ENCODE results near the gene TMPRSS13.
"Not testable (repeated sequence)": the region's sequence is repeated elsewhere in the genome, so short reads cannot be mapped to it uniquely, and the experiment has no call there.

Gene TMPRSS13

DNA sequence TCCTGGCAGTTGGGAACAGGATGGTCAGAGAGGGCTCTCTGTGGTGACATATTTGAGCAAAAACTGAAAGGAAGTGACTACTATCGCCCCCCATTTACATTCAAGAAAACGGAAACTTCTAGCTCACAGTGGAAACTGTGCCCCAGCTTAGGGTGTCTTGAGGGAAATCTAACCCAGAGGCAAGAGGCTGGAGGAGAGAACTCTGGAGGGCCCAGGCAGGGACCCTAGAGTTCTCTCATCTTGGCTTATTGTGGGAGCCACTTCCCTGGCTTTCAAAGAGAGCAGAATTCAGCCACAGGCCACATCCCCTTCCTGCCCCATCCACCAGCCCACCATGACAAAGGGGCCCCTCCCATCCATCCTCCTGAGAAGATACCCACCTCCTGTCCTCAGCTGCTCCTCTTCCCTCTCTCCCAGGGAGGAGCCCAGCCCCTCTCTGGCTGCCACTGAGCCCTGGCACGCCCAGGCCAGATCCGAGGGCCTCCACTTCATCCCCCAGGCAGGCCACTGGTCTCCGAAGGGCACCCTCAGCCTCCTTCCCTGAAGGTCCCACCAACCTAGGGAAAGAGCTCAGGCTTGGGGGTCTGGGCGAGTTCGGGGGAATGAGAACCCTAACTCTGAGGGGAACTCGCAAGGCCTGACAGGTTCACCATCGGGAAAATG is 1.6 kb upstream of the TMPRSS13 start:
- no peak for DNase-seq (ENCODE audit: low read depth)

- no peak for DNase-seq (ENCODE audit: low read depth)
Observed at GRCh38 chr11:117929916-117930570, 841 bp upstream of the TMPRSS13 start.

DNA sequence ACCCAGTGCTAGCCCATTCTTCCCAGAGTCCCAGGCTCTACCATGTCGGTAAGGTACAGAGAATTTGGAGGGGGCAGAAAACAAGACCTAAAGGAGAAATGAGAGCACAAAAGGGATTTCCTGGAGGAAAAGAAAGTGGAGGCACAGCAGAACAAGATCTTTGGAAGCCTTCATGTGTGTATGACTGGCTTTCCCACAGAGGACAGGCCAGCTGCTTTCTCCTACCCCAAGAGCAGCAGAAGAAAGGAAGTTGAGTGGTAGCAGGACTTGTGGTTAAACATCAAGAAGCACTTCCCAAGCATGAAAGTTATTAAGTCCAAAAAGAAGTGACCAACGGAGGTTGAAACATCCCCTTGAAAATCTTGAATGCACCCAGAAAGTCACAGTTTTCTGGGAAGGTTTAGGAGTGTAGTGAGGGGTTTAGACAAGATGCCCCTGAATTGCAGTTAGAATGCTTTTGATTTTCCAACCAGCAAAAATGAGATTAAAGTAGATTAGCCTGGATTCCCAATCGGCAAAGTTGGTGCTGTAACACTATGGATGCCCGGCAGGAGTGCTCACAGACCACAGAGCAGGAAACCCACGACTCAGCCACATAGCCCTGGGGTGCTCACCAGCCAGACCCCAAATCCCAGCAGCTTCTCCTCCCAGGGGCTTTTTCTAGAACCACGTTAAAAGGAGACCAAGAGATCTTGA is 608 bp downstream of the TMPRSS13 start:
- DNase-seq (ENCODE audit: low read depth) = no peak

DNA sequence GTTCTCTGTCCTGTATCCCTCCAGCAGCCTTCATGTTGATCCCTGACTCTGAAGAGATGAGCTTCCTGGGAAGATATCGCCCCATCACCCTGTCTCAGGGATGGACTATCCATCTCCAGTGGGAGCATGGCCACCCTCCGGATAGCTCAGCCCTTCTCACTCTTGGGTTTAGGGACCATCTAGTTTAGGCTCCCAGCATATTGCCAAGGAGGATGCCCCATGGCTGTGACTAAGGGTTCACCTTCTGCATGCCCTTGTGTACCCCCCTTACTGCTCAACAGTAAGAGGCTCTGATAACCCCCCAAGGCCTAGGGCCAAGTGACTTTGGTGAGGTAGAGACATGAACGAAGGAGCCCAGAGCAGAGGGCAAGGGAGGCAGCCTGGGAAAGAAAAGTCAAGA is 1.3 kb downstream of the TMPRSS13 start:
- no peak for DNase-seq (ENCODE audit: low read depth)

GRCh38 chr11:117926166-117926565 is 3.0 kb downstream of the TMPRSS13 start:
- not testable (repeated sequence) for DNase-seq (ENCODE audit: low read depth)

- DNase-seq (ENCODE audit: low read depth) = no peak
Observed at GRCh38 chr11:117925198-117925925, 3.8 kb downstream of the TMPRSS13 start.

DNA sequence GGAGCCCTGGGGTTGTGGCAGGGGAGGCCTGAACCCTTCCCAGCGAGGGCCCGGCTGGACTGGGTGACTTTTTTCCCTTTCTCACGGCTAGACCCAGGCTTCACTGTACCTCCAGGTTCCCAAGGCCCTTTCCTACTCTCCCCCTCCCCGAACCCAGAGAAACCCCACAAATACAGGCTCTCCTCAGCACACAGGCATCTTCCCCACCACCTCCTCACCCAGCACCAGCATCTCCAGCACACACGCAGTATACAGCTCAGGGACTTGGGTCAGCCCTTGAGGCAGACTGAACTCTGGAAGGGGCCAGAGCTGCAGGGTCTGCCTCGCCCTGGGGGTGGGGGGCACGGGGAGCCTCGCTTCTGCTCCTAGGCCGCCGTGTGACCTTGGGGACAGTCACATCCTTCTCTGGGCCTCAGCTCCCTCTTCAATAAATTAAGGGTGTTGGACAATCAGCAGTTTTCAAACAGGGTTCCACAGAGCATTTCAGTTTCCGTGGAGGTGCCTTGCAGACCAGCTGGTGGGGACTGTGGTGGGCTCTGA is 4.5 kb downstream of the TMPRSS13 start:
- no peak for DNase-seq (ENCODE audit: low read depth)

- peak; percentile 3 for DNase-seq (ENCODE audit: low read depth)
Observed at GRCh38 chr11:117923773-117924172, 5.4 kb downstream of the TMPRSS13 start.

- no peak for DNase-seq (ENCODE audit: low read depth)
Observed at GRCh38 chr11:117923275-117923674, 5.9 kb downstream of the TMPRSS13 start.

DNA sequence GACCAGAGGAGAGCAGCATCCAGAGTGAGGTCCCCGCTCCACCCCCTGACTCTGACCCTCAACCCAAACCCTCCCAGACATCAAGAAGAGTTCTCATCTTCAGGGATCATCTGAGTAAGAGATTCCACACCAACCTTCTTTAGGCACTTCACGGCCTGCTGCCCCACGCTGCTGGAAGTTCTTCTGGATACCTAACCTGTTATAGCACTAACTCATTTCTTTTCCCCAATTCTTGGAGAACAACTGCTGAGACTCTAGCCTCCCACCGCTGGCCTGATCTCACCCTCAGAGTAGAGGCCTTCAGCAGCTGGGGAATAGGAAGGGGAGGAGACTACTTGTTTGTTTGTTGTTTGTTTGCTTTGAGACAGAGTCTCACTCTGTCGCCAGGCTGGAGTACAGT is 7.3 kb downstream of the TMPRSS13 start:
- no peak for DNase-seq (ENCODE audit: low read depth)

GRCh38 chr11:117921456-117921855 is 7.7 kb downstream of the TMPRSS13 start:
- DNase-seq (ENCODE audit: low read depth) = no peak

DNA sequence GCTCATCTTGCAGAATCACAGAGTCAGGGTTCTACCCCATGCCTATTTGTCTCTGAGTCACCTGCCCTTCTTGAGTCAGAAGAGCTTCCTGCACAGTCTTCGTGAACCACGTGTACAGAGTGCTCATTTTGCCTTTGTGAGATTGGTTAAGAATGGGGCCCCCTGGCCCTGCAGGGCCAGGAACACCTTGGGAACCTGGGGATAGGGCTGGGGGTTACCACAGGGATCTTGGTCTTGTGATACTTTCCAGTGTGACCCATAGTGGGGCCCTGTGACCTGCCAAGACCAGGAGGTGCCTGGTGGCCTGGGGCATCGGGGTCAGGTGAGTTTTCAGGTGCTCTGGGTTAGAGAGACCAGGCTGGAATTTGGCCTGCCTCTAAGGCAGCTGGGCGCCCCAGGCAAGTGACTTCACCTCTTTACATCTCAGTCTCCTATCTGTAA is 9.4 kb downstream of the TMPRSS13 start:
- DNase-seq (ENCODE audit: low read depth) = no peak

DNA sequence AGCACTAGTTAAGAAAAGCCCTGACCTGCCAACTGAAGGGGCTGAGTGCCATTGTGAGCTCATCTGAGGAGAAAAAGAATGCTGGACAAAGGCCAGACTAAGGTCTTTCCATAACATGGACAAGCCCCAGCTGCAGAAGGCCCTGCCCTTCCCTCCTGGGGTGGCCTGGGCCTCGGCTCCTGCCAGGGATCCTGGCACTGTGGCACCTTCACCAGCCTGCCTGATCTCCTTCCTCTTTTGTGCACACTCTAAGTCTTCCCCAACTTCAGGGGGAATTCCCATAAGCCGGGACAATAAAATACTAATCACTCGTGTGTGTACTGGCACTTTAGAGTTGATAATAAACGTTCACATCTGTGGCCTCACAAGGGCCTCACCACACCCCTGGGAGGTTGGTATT is 9.9 kb downstream of the TMPRSS13 start:
- DNase-seq (ENCODE audit: low read depth) = no peak

DNA sequence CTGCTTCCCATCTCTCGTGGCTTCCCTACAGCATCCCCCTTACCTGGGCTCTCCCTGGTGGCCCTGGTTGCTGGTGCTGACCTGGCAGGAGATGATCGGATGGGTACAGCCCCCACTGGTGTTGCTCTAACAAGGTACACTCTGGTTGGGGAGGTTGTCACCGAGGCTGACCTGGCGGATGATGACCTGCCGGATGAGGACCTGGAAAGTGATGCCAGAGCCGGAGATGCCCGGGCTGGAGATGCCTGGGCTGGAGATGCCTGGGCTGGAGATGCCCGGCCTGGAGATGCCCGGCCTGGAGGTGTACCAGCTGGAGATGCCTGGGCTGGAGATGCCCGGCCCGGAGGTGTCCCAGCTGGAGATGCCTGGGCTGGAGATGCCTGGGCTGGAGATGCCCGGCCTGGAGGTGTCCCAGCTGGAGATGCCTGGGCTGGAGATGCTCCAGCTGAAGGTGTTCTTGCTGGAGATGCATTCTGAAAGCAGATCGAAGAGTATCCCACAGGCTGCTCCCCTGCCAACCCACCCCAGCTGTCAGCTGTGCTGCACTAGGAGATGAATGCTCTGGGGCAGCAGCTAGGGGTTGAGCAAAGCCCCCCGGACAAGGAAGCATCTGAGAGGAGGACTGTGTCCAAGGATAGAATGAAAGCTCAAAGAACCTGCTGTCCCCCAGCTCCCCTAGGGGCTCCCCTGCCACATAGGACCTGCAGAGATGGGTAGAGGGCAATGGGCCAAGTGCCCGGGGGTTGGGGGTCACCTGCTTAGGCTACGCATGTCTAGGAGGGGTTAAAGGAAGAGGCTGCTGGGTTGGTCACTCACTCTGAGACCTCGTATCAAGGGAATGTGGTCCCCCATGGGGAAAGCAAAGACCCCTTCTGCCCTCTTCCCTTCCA is 10.6 kb downstream of the TMPRSS13 start:
- DNase-seq (ENCODE audit: low read depth) = no peak

GRCh38 chr11:117917591-117918151 is 11.5 kb downstream of the TMPRSS13 start:
- DNase-seq (ENCODE audit: low read depth) = no peak

- DNase-seq (ENCODE audit: low read depth) = no peak
Observed at GRCh38 chr11:117916956-117917355, 12.2 kb downstream of the TMPRSS13 start.

- no peak for DNase-seq (ENCODE audit: low read depth)
Observed at GRCh38 chr11:117915672-117916235, 13.4 kb downstream of the TMPRSS13 start.

DNA sequence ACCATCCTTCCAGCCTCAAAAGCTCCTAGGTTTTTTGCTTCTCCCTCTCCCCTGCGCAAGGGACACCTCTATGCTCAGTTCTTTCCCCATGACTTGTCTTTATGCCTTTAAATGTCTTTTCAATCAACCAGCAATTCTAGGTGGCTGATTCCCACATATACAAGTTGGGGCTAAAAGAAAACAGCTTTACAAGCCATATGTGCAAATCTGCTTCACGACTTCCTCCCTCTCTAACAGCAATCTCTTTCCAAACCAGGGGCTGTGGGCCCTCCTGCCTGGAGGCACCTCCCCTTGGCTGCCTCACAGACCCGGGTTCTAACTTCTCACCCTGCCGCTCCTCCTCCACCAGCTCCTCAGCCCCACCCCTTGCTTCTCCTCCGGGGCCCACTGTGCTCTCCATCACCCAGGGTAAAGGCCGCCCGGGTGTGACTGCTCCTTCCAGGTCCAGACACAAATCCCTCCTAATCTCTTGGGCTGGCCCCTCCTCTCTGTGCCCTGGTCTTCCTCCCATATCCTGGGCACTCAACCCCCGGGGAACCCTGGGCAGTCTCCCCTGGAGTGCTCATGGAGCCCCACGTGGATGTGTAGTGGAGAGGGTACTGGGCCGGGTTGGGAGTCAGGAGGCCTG is 14.1 kb downstream of the TMPRSS13 start:
- no peak for DNase-seq (ENCODE audit: low read depth)

DNA sequence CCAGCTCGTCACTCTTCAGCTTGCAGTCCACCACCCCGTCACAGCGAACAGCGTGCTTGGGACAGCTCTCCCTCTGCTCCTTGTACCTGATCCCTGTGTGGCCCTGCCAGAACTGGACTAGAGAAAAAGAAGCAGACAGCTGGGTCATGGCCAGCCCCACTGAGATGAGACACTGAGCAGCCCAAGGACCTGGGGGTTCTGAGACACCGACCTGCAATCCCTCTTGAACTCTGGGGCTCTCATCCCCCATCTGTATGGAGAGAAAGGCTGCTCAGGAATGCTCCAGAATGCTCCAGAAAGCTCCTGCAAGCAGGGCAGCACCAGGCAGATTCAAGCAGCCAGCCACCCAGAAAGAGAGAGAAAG is 14.8 kb downstream of the TMPRSS13 start:
- no peak for DNase-seq (ENCODE audit: low read depth)

GRCh38 chr11:117913736-117914397 is 15.3 kb downstream of the TMPRSS13 start:
- DNase-seq (ENCODE audit: low read depth) = no peak

Measured in EH (cell line).